ENCODE measurements around the gene KLHL34.
A peak's percentile ranks its signal among the peaks of the same experiment; 100 is the strongest.

The KLHL34 gene

GRCh38 chrX:21655901-21656586 lies 2.1 kb downstream of the KLHL34 start:
- DNase-seq, result no peak

DNA sequence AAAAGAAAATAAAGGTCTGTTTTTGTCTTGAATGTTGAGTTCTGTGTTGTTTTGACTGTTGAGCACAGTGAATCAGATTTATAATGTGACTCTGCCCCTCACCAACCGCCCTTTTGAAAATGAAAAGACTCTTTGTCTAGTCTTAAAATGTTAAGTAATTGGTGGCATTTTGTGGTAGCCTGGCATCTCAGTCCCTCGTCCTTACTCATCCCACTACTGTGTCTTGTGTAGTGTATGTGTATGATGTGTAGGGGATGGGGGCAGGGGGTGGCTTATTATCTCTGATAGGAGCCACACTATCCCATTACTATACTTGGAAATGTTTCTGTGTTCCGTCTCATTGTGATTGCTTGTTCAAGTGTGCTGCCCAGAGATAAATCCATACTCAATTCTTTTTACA lies 12.2 kb downstream of the KLHL34 start:
- no peak for DNase-seq

DNA sequence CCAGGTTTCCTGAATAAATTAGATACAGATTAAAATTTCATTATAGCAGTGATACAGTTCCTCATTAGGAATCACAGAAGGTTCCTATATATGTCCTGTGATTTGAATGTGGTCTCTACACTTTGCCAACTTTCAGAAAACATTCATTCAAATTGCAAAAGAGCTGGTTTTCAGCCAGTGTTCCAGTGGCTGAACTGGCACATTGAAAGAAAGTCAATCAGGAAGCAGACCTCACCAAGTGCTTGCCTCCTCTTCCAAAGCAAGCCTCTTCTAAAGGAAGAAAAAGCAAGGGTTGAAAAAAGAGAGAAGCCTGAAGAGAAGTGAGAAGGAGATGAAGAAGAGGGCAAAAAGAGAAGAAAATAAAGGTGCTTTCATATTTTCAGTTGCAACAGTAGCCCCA lies 12.7 kb downstream of the KLHL34 start:
- DNase-seq, result no peak

GRCh38 chrX:21639775-21640174 lies 18.4 kb downstream of the KLHL34 start:
- no peak for DNase-seq

DNA sequence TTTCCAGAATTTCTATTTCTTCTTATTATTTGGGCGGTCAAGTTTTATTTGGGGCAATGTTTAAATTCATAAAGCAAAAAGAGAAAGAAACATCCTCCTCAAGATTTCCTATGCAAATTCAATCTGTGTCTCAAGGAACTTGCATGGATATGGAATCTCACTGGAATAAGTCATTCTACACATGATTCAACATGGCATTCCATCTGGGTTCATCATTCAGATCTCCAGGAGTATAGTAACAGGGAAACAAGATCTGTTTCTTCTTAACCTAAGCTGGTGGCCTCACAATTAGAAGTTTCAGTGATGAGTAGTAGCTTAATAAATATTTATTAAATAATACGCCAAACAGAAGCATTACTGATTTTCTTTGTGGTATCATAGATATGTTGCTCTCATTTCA lies 19.8 kb downstream of the KLHL34 start:
- DNase-seq, result no peak

- peak in 1 of 2 donors; percentile 55 for DNase-seq
These were observed 26.1 kb downstream of the KLHL34 start for GRCh38 chrX:21632027-21632426.

GRCh38 chrX:21623778-21624501 lies 34.2 kb downstream of the KLHL34 start:
- no peak for DNase-seq

- DNase-seq, result no peak
These were observed 37.9 kb downstream of the KLHL34 start for GRCh38 chrX:21620234-21620633.

DNA sequence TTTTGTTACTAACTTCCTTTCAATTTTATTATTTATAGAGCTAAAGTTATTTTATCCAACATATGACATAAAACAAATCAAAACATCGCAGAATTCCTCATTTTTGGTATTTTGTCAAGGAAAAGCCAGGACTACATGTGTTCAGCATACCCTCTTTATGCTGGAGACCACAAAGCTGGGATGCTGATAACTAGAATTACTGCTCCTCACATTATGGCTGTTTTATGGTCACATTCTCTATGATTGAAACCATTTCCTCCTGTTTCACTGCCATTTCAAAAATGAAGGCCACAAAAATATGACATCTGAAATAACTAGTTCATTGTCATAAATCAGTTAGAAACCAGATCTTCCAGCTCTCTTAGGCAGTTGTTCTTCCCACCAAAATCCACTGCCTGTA lies 41.7 kb downstream of the KLHL34 start:
- DNase-seq, result no peak

DNA sequence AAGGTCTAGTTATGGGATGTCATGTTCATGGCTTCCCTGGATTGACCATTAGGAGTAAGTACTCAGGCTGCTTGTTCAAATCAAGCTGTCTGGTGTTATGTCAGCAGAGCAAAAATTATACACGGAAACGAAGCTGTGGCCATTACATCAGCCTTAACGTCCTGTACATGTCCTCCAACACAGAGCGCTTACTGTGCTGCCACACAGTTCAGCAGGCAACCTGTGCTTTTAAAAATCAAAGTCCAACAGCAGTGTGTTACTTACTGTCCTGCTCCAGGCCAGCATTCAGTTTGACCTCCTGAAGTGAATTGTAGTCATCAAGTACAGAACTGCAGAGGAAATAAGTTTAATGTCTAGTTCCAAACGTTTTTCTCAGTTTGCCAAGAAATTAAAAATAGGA lies 46.0 kb downstream of the KLHL34 start:
- DNase-seq, result no peak

DNA sequence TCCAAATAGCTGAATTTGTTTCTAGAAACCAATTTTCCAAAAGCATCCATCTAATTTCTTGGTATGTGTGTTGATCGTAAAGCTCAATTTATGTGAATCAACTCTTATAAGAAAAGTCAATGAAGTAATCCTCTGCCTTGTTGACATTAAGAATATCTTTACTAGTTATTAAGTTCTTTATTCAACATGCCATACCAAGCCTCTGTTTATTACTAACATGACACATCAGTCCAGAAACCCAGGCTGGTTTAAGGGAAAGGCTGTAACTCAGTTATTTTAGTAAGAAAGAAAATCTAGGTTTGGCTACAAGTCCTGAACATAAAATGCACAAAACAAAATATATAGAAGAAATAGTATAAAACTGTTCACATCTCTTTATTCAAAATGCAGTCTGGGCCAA lies 48.0 kb downstream of the KLHL34 start:
- DNase-seq, result no peak

DNA sequence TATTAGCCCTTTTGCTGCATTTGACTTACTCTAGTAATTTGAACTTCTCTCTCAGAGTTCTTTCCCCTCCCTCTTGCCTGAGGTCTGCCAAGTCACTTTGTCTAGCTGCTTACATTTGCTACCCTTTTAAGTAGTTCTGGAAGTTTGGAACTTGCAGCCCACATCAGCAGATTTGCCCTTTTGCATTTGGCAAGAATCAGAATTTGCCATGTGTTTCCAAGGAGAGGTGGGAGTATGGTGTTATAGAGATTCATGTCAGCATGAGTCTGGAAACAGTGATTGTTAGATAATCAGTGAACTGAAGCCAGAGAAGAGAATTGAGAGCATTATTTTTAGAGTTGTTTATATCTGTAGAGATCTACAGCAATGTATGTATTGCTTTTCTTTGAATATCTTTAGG lies 52.1 kb downstream of the KLHL34 start:
- peak in 1 of 2 donors; percentile 7 for DNase-seq
